HTR-8/SVneo (cell line): Measurements from ENCODE around the gene RCCD1.

ENCODE experiments used
- DNase-seq: peaks from one replicate; pipeline ENCODE4 v3.0.0; 2011; ENCODE audit warnings: low spot score, mixed read lengths; ENCODE audit not compliant: insufficient read length
- FAIRE-seq: peaks from 2 replicates; lab custom pipeline; 2011; peaks lifted over from hg19 to GRCh38; lab: Jason Lieb, UNC

The RCCD1 gene

DNA sequence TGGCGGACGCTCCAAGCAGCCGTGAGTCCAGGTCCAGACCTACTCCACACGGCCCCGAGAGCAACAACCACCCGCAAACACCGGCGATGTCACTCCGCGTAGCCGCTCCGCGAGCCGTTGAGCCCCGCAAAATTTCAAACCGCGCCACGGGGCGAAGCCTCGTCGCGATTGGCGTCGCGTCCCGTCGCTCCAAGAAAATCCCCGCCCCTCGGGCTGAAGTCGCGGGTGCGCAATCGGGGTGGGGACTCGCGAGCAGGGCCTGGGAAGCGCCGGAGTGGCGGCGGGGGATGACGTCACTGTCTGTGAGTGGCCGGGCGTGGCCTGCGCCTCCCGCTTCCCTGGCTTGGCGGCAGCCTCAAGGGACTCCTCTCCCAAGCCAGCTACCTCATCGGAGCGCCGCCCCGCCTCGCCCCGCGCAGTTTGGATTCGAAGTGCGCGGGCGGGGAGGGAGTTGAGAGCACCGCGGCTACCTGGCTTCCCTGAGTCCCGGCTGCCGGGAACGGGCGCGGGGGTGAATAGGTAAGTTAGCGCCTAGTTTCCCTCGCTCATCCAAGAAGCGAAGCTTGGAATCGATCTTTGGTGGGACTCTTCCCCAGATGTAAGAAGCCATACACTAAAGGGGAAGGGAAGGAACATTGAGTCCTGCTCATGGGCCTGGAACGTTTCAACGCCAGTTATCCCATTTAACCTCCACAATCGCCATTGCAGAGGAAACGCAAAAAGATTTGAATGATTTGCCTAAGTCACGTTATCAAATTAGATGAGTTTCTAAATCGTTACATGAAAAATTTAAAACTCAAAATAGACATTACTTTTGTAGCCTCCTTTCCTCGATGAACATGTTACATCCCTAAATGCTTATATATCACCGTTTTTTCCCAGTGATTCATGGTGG is 40.0 kb downstream of the RCCD1 start, which contains the start of gene PRC1:
PRC1 (minus strand) TSS at position 119 of the 895 bp plus-strand sequence; CDS start at position 1, 118 bp downstream.
- FAIRE-seq (peak; percentile 95), DNase-seq (peak; percentile 97)

DNA sequence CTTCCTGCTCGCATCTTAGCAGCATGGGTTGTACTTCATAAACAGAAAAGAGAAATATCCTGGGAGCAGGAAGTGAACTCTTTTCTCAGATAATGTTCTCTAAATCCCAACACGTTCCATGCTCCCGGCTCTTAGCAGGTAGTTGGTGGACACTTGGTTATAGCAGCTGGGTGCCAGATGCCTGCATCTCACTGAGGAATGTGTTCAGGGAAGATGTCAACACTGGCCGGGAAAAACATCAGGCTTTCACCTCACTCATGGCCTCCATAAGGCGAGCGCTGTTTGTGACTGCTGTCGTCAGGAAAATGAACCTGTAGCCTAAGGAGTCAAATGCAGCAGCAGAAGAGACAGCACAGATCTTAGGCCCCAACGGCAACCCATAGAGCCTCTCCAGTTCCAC is 44.1 kb downstream of the RCCD1 start:
- FAIRE-seq: no peak

GRCh38 chr15:91001209-91001608 is 46.5 kb downstream of the RCCD1 start:
- FAIRE-seq: no peak
- DNase-seq: no peak

More for the DNA sequence above, 44.1 kb downstream of the RCCD1 start:
- no peak for DNase-seq

DNA sequence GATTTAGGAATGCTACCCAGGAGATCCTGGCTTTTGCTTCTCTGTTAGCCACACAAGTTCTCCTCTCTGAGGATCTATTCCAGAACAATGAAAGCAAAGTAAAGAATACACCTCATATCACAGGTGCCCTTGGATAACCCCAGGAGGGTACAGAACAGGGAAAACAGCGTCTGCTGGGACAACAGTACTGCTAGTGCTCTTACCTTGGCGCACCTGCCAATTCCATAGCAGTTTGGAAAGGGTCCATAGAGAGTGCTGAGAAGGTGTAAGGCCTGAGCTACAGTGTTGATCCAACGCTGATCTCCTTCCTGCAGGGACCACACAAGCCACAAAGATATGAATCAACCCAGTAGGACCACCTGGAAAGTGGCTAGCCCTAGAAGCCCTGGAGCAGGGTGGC is 52.6 kb downstream of the RCCD1 start:
- FAIRE-seq (no peak), DNase-seq (no peak)
